Stimulated activated CD4-positive, alpha-beta T cell treated with anti-CD3 and anti-CD28 coated beads, Interleukin-4, amount 100 ng/mL, for 48 hours (primary cell): ENCODE data around the gene PTF1A.
"Not testable (repeated sequence)": the region's sequence is repeated elsewhere in the genome, so short reads cannot be mapped to it uniquely, and the experiment has no call there.

Experiments
- DNase-seq, 2 donors: peaks; one replicate each; pipeline ENCODE4 v3.0.0-alpha.2; 2020; ENCODE audit warnings: low read depth in 2 of 2

Gene PTF1A

DNA sequence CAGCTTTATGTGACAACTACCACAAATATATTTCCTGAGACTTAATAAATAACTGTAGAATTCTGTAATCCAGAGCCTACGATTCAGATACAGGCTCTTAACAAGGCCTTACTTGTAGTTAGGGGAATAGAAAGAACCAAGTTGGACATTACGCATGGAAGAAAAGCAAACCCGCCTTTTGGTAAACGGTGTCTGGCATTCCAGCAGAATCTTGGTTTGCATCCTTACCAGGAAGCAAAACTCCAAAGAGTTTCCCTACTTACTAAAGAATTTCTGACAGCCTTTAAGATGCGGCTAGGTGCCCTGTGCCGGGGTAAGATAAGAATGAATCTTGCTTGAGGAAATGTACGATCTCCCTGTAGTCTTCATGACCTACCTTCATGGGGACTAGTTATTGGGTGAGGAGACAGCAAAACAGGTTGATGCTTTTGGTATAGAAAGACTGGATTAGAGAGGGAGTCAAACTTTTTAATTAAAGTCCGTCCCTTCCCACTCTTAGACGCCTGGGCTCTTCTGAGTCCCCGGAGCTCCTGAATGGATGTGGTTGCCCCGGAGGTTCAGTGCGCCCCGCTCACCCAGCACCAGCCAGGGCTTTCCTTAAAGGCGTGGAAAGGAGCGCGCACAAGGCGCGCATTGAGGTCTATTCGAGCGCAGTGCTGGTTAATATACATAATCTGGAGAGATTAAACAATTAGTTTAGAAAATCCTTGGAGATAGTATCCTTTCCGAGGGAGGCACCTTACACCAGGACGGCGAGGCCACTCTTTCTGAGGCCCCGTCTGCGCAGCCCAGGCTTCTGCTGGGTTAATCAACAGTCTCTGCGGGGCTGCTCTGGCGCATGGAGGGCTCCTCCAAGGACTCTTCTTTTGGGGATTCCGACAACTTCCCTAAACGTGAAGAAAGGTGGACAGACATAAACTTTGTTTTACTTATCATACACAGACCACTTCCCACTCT, 11.5 kb downstream of the PTF1A start:
- no peak for DNase-seq

DNA sequence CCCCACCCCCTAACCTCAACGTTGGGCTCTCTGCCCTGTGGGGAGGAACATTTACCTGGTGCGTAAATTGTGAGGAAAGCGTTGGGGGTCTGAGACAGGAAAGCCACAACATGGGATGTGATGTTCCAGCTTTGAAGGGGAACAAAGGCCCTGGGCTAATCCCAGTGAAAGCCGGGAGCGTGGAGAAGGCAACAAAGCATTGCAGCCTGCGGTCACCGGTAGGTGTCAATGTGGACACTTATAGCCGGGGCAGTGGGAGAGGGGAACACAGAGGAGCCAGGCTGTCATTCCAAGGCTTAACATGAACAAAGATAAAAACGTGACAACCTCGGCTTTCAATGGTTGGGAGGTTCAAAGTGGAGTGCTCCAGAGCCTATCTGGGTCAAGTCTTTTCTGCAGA, 12.7 kb downstream of the PTF1A start:
- no peak for DNase-seq

DNA sequence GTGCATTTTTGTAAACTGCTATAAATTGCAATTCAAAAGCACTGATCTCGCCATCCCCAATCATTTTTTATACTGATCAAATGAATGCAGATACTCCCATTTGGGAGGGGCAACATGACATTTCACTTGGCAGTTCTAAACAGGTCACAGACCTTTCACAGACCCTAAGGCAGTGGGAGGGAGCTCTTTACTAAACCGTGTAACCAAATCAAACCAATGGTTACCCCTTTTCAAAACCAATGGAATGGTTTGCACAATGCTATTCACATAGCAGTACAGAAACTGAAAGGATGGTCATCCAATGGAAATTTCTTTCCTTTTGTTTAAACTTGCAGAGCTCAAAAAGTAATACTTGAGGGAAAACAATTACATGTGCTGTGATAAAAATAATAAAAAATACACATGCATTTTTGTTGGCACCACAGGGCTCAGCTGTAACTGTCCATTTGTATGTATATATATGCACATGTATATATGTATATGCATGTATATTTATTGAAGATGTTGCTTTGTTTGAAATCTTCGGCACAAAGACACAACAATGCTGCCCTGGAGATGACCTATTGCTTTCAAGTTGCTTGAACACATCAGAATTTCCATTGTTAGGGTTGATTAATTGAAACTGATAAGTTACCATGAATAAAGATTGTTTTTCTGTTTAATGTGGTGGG, 14.0 kb downstream of the PTF1A start:
- no peak for DNase-seq

DNA sequence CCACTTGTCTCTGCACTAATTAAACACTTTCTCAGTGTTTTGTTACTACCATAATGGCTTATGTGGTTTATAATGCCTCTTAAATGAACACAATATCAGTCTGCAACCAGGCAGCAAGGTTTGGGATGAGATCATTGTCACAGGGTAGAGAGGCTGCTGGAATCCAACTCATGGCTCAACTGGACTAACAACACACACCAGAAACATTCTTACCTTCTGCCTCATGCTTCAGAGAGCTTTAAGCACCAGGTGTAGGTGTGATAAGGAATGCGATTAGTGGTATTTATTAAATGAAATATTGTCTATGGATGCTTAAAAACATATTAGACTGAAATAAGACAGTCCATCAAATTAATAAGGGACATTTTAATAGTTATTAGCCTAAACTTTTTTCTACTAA, 25.4 kb downstream of the PTF1A start:
- DNase-seq = no peak

DNA sequence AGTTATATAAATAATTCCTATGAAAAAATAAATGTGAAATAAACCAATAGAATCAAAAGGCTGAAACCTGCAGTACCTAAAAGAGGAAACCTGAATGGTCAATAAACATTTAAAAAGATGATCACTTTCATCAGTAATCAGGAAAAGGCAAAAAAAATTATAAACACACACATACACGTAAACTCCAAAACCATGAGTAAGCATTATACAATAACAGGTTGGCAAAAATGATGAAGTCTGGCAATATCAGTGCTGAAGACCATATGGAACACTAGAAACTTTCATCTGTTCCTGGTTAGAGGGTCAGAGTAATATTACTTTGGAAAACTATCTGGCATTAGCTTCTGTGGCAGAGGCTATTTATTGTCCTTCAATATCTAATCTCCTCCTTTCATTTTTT, 38.5 kb downstream of the PTF1A start:
- DNase-seq = no peak

- DNase-seq = no peak
These were observed 45.9 kb downstream of the PTF1A start for GRCh38 chr10:23238015-23238414.

DNA sequence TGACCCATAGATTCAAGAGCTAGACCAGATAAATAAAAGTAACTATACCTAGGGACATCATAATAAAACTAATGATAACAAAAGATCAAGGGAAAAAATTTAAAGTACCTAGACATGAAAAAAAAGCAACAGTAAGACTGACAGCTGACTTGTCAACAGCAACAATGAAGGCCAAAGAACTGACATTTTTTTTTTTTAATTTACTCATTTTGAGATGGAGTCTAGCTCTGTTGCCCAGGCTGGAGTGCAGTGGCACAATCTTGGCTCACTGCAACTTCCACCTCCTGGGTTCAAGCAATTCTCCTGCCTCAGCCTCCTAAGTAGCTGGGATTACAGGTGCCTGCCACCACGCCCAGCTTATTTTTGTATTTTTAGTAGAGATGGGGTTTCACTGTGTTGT, 49.7 kb downstream of the PTF1A start:
- DNase-seq = not testable (repeated sequence)
